ENCODE measurements around the gene ANKUB1.

Gene ANKUB1

GRCh38 chr3:149809699-149810098 lies 17.3 kb upstream of the ANKUB1 start:
- DNase-seq (ENCODE audit: low spot score), result no peak

- DNase-seq (ENCODE audit: low spot score), result peak; percentile 87
These were observed 16.0 kb upstream of the ANKUB1 start for GRCh38 chr3:149808209-149808829.

GRCh38 chr3:149806171-149806778 lies 13.9 kb upstream of the ANKUB1 start:
- DNase-seq (ENCODE audit: low spot score), result no peak

GRCh38 chr3:149801639-149802038 lies 9.3 kb upstream of the ANKUB1 start:
- DNase-seq (ENCODE audit: low spot score), result no peak

GRCh38 chr3:149801195-149801594 lies 8.8 kb upstream of the ANKUB1 start:
- DNase-seq (ENCODE audit: low spot score), result no peak

GRCh38 chr3:149800693-149801092 lies 8.3 kb upstream of the ANKUB1 start:
- no peak for DNase-seq (ENCODE audit: low spot score)

GRCh38 chr3:149796026-149796425 lies 3.7 kb upstream of the ANKUB1 start:
- no peak for DNase-seq (ENCODE audit: low spot score)

GRCh38 chr3:149790698-149791097 lies 1.7 kb downstream of the ANKUB1 start:
- DNase-seq (ENCODE audit: low spot score), result no peak

GRCh38 chr3:149790268-149790667 lies 2.1 kb downstream of the ANKUB1 start:
- DNase-seq (ENCODE audit: low spot score), result no peak

- no peak for DNase-seq (ENCODE audit: low spot score)
These were observed 8.2 kb downstream of the ANKUB1 start for GRCh38 chr3:149784064-149784704.

GRCh38 chr3:149783576-149783975 lies 8.8 kb downstream of the ANKUB1 start:
- no peak for DNase-seq (ENCODE audit: low spot score)

- DNase-seq (ENCODE audit: low spot score), result no peak
These were observed 10.6 kb downstream of the ANKUB1 start for GRCh38 chr3:149781741-149782140.

- DNase-seq (ENCODE audit: low spot score), result no peak
These were observed 11.1 kb downstream of the ANKUB1 start for GRCh38 chr3:149781211-149781610.

- no peak for DNase-seq (ENCODE audit: low spot score)
These were observed 14.7 kb downstream of the ANKUB1 start for GRCh38 chr3:149777414-149778214.

- no peak for DNase-seq (ENCODE audit: low spot score)
These were observed 16.2 kb downstream of the ANKUB1 start for GRCh38 chr3:149776170-149776569.

GRCh38 chr3:149772861-149773260 lies 19.5 kb downstream of the ANKUB1 start:
- DNase-seq (ENCODE audit: low spot score), result no peak

GRCh38 chr3:149771652-149772271 lies 20.6 kb downstream of the ANKUB1 start:
- DNase-seq (ENCODE audit: low spot score), result no peak

GRCh38 chr3:149770246-149770645 lies 22.1 kb downstream of the ANKUB1 start:
- no peak for DNase-seq (ENCODE audit: low spot score)

GRCh38 chr3:149768704-149769103 lies 23.6 kb downstream of the ANKUB1 start:
- DNase-seq (ENCODE audit: low spot score), result no peak

- DNase-seq (ENCODE audit: low spot score), result peak; percentile 94
These were observed 24.6 kb downstream of the ANKUB1 start for GRCh38 chr3:149767720-149768119.

GRCh38 chr3:149765762-149766334 lies 26.5 kb downstream of the ANKUB1 start:
- DNase-seq (ENCODE audit: low spot score), result peak; percentile 79

- no peak for DNase-seq (ENCODE audit: low spot score)
These were observed 28.1 kb downstream of the ANKUB1 start for GRCh38 chr3:149764302-149764701.

Measured in putamen (tissue), 1 donor.